HG03066 (cell line): ENCODE results near the gene PSMD2.

Experiments
- ATAC-seq: cut with Tn5 transposase; IDR thresholded peaks from one replicate; pipeline ENCODE4 v1.9.1; 2021; ENCODE audit warnings: low read depth; ENCODE audit not compliant: unreplicated experiment

PSMD2 gene

DNA sequence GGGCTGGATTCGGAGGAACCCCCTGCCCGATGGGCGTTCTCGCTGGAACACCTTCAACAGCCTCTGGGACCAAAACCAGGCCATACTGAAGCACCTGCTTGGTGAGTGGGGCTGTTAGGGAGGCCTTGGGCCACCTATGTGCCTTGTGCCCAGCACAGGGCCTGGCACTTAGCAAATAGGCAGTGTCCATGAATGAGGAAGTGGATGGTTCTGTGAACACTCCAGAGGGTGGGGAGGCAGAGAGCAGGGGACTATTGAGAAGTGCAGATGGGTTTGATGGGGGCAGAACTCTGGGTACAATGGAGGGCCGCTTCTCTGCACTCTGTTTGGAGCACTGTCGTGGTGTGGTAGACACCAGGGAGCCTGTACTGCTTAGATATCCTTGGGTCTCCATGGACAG is 21.7 kb upstream of the PSMD2 start:
- no peak for ATAC-seq

DNA sequence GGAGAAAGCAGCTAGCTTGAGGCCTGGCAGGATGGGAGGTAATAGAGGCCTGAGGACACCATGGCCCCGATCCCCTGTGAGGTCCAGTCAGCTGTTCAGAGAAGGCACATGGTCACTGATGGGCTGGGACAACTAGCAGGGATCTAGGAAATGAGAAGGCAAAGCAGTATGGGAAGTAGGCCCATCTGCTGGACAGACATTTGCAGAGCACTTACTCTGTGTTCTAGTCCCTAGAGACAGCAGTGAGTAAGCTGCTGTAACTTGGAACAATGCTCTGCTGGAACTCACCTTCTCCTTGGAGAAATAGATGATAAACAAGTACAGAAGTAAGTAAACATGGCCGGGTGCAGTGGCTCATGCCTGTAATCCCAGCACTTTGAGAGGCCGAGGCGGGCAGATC is 16.1 kb upstream of the PSMD2 start:
- ATAC-seq = no peak

DNA sequence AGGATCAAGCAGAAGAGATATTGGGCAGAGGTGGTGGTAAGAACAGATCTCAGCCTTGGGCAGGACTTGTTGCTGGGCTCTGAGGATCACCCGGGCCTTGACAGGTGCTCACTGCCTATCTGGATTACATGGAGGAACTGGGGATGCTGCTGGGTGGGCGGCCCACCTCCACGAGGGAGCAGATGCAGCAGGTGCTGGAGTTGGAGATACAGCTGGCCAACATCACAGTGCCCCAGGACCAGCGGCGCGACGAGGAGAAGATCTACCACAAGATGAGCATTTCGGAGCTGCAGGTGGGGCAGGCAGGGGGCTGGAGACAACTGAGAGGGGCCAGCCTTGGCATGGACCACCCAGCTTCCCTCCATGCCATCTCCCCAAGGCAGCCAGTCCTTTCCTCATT is 15.4 kb upstream of the PSMD2 start:
- no peak for ATAC-seq

DNA sequence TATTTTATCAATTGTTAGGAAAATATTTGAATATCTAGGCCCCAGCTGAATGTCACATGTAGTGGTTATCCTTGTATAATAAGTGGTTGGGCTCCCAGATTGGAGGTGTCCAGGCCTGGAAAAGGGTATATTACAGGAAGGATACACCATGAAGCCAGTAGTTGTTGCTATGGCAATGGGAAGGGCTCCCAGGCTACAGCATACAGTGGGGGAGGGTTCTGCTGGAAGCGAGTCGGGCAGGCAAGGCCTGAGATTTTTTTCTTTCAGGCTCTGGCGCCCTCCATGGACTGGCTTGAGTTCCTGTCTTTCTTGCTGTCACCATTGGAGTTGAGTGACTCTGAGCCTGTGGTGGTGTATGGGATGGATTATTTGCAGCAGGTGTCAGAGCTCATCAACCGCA is 14.3 kb upstream of the PSMD2 start:
- ATAC-seq = no peak

DNA sequence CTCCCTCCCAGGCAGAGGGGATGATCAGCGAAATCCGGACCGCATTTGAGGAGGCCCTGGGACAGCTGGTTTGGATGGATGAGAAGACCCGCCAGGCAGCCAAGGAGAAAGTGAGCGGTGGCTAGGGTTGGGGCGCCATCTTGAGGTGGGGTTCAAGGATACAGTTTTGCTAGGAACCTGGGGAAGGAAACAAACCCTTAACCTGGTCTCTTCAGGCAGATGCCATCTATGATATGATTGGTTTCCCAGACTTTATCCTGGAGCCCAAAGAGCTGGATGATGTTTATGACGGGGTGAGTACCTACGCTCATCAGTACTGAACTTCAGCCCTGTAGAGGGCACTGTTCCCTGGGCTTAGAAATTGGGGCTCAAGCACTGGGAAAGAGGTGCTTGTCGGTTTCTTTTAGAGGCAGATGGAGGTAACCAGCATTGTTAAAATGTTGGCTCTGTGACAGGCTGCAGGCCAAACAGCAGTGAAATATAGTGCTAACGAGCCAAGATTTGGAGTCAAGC is 9.6 kb upstream of the PSMD2 start:
- no peak for ATAC-seq

DNA sequence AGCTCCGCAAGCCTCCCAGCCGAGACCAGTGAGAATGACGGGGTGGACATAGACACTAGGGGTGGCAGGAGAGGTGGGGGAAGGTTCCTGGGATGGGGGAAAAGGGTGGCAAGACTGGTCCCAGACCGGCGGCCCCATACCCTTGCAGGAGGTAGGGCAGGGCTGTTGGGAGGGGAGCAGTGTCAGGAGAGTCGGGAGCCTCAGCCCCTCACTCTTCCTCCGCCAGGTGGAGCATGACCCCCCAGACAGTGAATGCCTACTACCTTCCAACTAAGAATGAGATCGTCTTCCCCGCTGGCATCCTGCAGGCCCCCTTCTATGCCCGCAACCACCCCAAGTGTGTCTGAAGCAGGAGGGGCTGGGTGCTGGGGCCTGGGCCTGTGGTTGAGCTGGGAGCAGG is 8.7 kb upstream of the PSMD2 start:
- ATAC-seq = no peak

DNA sequence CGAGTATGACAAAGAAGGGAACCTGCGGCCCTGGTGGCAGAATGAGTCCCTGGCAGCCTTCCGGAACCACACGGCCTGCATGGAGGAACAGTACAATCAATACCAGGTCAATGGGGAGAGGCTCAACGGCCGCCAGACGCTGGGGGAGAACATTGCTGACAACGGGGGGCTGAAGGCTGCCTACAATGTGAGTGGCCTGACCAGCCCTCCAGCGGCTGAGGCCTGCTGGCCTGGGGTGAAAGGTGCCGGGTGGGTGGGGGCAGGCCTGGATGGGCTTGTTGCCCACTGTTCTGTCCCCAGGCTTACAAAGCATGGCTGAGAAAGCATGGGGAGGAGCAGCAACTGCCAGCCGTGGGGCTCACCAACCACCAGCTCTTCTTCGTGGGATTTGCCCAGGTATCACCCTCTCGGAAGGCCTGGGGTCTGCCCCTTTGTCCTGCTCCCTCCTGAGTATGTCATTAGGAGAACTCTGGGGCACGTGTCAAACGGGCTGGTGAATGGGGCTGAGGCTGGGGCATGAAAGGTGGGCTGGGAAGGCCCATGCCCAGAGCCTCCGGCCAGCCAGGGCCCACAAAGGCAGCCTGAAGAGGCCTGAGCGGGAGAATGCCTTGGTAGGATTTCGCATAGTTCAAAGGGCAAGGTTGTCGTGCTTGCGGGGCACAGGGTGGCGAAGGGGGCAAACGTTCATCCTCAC is 7.8 kb upstream of the PSMD2 start:
- ATAC-seq = no peak

DNA sequence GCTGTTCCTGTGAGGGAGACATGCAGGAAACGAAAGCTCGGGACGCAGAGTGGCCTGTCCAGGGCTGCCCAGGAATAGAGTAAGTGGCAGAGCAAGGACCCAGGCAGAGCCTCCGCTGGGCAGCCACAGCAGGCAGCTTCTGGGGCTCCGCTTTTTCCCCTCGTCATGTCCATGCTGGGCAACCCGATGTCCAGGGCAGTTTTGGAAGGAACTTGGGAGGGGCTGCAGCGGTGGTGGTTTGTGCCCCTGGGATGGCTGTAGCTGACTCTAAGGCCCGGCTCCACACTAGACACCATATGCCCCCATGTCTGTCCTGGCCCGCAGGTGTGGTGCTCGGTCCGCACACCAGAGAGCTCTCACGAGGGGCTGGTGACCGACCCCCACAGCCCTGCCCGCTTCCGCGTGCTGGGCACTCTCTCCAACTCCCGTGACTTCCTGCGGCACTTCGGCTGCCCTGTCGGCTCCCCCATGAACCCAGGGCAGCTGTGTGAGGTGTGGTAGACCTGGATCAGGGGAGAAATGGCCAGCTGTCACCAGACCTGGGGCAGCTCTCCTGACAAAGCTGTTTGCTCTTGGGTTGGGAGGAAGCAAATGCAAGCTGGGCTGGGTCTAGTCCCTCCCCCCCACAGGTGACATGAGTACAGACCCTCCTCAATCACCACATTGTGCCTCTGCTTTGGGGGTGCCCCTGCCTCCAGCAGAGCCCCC is 7.1 kb upstream of the PSMD2 start:
- ATAC-seq = no peak

DNA sequence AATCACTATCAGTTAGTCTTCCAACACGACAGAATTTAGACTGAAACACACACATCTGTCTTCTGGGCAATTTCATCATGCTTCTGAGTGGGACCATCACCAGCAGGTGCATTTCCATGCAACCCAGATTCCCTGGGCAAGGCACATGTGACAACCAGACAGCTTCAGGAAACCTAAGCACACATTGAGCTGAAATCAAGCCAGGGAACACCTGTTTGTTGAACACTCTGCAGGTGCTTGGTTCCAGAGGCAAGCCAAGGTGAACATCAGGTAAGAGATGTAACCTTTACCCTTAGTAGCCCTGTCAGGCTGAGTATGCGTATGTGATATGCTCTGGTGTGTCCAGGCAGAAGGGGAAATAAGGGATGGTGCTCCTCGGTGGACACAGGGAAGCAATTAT is 3.3 kb upstream of the PSMD2 start:
- ATAC-seq = no peak

DNA sequence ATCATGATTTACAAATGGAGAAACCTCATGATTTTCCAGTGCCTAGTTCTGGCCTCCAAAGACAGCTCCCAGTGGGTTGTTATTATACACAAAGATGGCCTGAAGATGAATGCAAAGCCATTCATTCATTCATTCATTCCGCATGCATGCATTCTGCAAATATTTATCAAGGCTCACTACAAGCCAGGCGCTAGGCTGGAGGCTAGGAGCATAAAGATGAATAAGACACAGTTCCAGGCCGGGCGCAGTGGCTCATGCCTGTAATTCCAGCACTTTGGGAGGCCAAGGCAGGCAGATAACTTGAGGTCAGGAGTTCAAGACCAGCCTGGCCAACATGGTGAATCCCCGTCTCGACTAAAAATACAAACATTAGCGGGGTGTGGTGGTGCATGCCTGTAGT is 2.4 kb upstream of the PSMD2 start:
- ATAC-seq = no peak

DNA sequence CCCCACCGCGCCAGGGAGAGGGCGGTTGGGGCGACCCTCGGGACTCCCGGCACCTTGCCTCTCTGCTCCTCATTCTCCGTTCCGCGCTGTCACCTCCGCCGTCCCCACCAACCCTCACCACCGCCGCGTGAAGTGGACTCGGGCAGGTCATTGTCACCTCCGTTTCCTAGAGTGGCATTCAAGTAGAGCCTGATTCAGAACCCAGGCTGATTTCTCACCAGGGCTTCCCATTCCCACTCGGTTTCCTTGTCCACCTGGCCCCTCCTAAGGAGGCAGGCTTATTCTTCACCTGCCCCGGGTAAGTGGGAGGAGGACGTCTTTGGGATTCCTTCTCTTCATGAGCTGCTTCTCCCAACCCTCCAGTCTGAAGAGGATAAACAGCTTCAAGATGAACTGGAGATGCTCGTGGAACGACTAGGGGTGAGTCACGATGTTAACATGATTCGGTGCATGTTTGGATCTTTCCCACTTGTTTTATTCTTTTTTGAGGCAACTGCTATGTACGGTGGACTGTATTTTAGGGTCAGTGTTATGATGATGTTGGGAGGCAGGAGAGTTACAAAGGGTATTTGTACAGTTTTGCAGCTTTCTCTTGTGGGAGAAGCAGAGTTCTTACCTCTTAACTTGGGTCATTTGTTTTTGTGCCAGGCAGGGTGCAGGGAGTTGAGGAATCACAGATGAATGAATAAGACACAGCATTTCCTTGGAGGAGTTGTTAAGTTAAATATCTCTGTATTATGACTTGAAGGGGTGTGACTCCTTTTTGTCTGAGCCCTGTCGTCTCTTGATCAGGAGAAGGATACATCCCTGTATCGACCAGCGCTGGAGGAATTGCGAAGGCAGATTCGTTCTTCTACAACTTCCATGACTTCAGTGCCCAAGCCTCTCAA is 692 bp downstream of the PSMD2 start:
- no peak for ATAC-seq

DNA sequence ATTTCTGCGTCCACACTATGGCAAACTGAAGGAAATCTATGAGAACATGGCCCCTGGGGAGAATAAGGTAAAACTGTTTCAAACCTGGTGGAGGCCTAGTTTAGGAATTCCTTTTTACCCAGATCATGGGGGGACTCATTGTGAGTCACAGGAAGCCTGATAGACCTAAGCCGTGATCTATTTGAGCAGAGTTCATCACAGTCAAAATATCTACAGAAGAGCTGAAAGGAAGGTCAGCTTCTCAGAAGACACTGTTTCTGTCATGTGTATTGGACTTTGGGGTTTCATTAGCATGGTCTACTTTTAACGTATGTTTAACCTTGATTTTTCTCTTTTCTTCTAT is 1.3 kb downstream of the PSMD2 start:
- ATAC-seq = no peak

DNA sequence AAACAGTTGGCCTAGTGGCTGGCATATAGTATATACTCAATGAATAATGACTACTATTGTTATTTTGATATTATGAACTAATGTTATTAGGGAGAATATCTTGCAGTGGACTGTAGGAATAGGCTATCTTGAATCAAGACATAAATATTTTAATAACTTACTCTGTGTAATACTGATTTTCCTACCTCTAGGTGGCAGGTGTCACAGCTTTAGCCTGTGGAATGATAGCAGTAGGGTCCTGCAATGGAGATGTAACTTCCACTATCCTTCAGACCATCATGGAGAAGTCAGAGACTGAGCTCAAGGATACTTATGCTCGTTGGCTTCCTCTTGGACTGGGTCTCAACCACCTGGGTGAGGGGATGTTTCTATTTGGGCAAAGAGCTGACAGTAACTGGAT is 6.5 kb downstream of the PSMD2 start:
- ATAC-seq = no peak

DNA sequence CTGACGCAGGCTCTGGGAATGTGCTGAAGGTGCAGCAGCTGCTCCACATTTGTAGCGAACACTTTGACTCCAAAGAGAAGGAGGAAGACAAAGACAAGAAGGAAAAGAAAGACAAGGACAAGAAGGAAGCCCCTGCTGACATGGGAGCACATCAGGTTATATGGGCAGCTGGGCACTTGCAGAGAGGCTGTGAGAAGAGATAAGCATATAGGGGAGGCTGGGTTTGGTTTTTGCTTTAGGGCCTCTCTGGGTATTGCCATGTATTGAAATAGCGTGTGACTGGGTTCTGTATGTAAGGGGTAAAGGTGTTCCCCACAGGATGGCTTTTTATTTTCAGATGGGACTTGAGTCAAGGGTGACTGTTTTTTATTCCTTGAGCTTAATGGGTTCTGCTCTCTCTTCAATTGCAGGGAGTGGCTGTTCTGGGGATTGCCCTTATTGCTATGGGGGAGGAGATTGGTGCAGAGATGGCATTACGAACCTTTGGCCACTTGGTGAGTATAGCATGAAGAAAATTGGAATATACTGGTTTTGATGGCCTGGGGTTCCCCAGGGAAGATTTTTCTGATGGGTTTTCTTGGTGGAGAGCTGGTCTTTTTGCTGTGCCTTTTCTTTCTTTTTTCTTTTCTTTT is 7.4 kb downstream of the PSMD2 start:
- no peak for ATAC-seq

DNA sequence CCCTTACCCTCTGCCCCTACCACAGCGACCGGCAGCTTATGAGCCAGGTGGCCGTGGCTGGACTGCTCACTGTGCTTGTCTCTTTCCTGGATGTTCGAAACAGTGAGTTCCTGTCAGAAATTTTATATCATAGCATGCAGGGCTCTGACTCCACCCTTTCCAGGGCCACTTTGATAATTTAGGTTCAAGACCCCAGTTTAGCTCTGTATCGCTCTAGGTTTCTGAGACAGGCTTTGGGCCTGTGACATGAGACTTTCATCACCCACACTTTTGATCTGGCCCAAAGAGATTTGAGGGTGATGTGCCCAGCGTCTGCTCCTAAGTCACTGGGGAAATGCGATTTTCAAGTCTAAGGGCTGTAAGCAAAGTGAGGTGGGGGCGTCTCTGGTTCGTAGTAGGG is 8.9 kb downstream of the PSMD2 start:
- ATAC-seq = no peak

DNA sequence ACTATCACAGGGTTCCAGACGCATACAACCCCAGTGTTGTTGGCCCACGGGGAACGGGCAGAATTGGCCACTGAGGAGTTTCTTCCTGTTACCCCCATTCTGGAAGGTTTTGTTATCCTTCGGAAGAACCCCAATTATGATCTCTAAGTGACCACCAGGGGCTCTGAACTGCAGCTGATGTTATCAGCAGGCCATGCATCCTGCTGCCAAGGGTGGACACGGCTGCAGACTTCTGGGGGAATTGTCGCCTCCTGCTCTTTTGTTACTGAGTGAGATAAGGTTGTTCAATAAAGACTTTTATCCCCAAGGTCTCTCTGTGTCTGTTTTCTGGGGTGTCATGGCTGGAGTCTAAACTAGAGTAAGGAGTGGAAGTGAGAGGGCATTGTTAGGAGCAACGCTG is 9.7 kb downstream of the PSMD2 start:
- ATAC-seq = no peak

DNA sequence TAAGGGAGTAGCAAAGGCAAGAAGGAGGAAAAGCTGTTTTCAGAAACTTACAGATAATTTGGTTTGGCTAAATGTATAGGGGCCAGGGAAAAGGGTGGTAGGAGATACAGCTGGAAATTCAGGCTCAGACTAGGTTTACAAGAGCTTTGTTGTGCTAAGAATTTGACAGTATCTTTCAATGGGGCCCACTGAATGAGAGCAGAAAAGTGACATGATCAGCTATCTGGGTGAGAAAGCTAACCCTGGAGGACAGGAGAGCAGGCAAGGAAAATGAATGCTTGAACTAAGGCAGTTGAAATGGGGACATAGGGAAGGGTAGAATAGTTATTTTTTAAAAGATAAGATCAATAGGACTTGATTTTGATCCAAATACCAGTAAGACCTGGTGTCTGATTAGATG is 12.6 kb downstream of the PSMD2 start:
- no peak for ATAC-seq

DNA sequence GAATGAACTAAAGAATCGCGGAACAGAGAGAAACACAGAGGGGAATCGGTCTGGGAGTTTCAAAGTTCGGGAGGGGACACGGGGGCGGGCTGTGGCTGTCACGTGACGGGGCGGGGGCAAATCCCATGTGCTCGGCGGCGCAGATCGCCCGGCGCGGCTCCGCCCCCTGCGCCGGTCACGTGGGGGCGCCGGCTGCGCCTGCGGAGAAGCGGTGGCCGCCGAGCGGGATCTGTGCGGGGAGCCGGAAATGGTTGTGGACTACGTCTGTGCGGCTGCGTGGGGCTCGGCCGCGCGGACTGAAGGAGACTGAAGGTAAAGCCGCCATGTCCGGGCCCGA is 15.3 kb downstream of the PSMD2 start, which contains the start of gene EIF4G1:
Gene EIF4G1, plus strand, starts transcription at position 244 of the 337 bp plus-strand sequence. CDS start 1,191 bp downstream, outside the sequence.
- peak; percentile 86 for ATAC-seq

DNA sequence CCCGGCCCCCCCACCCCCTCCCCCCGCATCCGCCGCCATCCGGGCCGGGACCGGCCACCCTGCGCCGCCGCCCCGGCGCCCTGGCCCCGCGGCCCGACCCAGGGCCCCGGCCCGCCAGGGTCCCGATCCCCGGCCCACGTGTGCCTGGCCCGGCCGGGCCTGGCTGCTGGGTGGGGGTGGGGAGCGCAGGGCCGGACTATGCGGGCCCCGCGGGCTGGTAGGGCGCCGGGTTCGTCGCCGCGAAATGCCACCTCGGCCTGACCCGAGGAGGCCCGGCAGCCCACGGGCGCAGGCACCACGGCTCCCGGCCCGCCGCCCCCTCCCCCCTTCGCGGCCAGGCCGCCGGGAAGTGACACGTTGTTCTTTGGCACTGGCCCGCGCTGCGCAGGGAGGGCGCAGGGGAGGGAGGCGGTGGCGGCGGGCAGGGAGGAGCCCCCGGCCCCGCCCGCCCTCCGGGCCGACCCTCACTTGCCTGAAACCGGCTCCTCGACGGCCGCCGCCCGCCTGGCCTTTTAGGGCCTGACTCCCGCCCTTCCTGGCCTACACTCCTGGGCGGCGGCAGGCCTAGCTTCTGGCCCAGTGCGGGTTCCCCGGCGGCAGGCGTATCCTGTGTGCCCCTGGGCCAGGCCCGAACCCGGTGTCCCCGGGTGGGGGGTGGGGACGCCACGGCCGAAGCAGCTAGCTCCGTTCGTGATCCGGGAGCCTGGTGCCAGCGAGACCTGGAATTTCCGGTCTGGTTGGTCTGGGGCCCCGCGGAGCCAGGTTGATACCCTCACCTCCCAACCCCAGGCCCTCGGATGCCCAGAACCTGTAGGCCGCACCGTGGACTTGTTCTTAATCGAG is 15.9 kb downstream of the PSMD2 start:
- ATAC-seq = peak; percentile 39

DNA sequence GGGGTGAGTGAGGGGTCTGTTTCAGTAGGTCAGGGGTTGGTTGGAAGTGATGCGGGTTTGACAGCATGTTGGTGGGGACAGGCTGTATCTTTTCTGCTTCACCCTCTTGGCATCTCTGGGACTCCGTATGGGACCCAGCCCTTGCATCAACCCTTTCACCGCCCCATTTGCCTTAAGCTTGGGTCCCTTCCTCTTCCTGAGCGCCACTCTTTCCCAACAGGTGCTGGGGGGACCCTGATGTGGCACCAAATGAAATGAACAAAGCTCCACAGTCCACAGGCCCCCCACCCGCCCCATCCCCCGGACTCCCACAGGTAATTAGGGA is 16.5 kb downstream of the PSMD2 start:
- no peak for ATAC-seq
